ENCODE data around the gene TOB1. TPM values are rescaled to one million over a fixed set of nuclear protein-coding genes. Genes with fewer than 3 reads are reported as not detected.
"Not testable (repeated sequence)": the region's sequence is repeated elsewhere in the genome, so short reads cannot be mapped to it uniquely, and the experiment has no call there.

TOB1 gene
- total RNA-seq, 2 experiments from 2014 or later: 121 to 124 TPM

DNA sequence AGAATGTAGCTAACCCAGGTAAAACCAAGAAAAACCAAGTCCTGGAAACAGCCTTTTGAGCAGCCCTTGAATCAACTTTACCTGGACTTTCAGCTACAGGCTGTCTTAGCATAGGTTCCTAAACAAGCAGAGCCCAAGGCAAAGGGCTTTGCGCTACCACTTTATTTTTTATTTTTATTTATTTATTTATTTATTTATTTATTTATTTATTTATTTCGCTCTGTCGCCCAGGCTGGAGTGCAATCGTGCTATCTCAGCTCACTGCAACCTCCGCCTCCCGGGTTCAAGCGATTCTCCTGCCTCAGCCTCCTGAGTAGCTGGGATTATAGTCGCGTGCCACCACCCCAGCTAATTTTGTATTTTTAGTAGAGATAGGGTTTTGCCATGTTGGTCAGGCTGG lies 10.9 kb upstream of the TOB1 start:
- not testable (repeated sequence) for DNase-seq; H3K36me3 Mint-ChIP-seq (ENCODE audit: low read depth); H3K4me3 Mint-ChIP-seq; H3K9me3 Mint-ChIP-seq; H3K27ac Mint-ChIP-seq
- peaks cover 28% of the 10 kb centered on the region for H3K4me1 Mint-ChIP-seq
- ChIA-PET POLR2A (interaction anchor here (3.5 kb wide), 1 partner anchor 11 kb away, joined by 31 read pairs; the partner anchor contains the start of gene TOB1), CTCF (interaction anchor here (0.6 kb wide), 1 partner anchor 59 kb away, joined by 3 read pairs; no protein-coding TSS in a partner anchor)
- peaks cover 16% of the 10 kb centered on the region for H3K27me3 Mint-ChIP-seq

DNA sequence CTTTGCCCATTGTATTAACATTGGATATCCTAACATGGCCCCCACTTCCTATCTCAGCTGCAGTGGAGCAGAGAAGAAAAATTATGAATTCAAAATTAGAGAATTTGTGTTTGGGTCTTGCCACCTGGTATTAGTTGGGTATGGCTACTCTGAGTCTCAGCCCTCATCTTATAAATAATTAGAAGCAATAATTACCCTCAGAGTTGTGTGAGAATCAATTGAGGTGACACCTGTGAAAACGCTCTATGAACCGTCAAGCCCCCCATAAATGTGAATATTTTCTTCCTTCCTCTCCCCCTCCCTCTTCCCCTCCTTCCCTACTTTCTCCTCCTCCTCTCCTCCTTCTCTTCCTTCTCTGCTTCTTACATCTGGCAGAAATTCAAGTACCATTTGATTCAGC lies 8.9 kb upstream of the TOB1 start:
- peaks cover 3% of the 10 kb centered on the region for H3K36me3 Mint-ChIP-seq (ENCODE audit: low read depth)
- peaks cover 35% of the 10 kb centered on the region for H3K4me1 Mint-ChIP-seq
- no peak overlapping the region for H3K27ac Mint-ChIP-seq
- no peak for DNase-seq
- H3K4me3 Mint-ChIP-seq: no peak overlapping the region
- peaks cover 16% of the 10 kb centered on the region for H3K27me3 Mint-ChIP-seq
- ChIA-PET POLR2A (interaction anchor here (0.5 to 1.1 kb wide), 2 partner anchors 8 to 9 kb away, joined by 3 to 4 read pairs; partner anchors contain the start of gene TOB1), CTCF (interaction anchor here (0.7 kb wide), 1 partner anchor 12 kb away, joined by 3 read pairs; no protein-coding TSS in a partner anchor)
- H3K9me3 Mint-ChIP-seq: peaks cover 2% of the 10 kb centered on the region

DNA sequence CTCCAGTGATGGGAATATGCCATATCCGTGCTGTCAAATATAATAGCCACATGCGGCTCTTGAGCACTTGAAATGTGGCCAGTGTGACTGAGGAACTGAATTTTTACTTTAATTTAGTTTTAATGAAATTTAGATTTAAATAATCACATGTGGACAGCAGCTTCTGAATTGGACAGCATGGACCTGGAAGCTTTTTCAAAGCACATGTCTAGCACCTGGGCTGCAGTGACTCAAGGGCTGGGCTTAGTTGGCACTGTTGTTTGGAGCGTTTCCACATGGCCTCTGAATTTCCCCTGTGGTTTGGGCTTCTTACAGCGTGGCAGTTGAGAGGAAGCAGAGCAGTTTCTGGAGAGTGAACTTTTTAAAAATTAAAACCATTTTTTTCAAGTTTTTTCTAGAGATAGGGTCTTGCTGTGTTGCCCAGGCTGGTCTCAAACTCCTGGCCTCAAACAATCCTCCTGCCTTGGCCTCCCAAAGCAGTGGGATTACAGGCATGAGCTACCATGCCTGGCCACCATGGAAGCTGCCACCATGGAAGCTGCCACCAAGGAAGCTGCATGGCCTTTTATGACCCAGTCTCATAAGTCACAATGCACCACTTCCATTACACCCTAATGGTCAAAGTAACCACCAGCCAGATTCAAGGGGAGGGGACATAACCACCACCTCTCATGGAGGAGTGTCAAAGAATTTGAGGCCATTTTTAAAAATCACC lies 6.7 kb upstream of the TOB1 start:
- ChIA-PET POLR2A (interaction anchor here (0.9 to 3.2 kb wide), 15 partner anchors 10 to 83 kb away, joined by 3 to 19 read pairs (median 5); no protein-coding TSS in a partner anchor), CTCF (interaction anchor here (0.7 to 1.9 kb wide), 6 partner anchors 14 to 84 kb away, joined by 3 to 5 read pairs (median 4); no protein-coding TSS in a partner anchor)
- Mint-ChIP-seq H3K36me3 (ENCODE audit: low read depth) (peaks cover 11% of the 10 kb centered on the region), H3K27ac (peak overlapping the region; percentile 51), H3K4me1 (peaks cover 54% of the 10 kb centered on the region), H3K4me3 (no peak overlapping the region), H3K9me3 (no peaks in the 10 kb centered on the region), H3K27me3 (peaks cover 12% of the 10 kb centered on the region)
- peak; percentile 63 for DNase-seq

DNA sequence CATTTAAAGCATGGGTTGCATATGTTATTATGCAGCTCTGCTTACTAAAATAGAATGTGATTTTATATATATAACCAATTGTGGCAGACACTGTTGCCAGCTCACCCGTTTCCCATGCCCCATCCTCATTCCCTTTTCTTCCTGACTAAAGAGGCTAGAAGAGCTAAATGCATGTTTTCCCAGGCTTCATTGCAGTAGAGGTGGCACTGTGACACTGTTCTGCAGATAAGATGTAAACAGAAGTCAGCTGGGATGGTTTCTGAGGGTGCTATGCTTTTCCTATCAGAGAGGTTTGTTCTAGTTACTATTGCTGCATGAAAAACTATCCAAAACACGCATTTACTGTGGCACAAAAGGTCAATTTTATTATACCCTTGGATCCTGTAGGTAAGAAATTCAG lies 5.7 kb upstream of the TOB1 start:
- H3K9me3 Mint-ChIP-seq: no peaks in the 10 kb centered on the region
- peaks cover 12% of the 10 kb centered on the region for H3K27me3 Mint-ChIP-seq
- H3K4me1 Mint-ChIP-seq: peaks cover 56% of the 10 kb centered on the region
- peaks cover 13% of the 10 kb centered on the region for H3K36me3 Mint-ChIP-seq (ENCODE audit: low read depth)
- peak overlapping the region; percentile 46 for H3K4me3 Mint-ChIP-seq
- DNase-seq: no peak
- peak overlapping the region; percentile 77 for H3K27ac Mint-ChIP-seq
- ChIA-PET CTCF (interaction anchor here (0.9 to 1.7 kb wide), 4 partner anchors 19 to 80 kb away, joined by 4 to 6 read pairs (median 5); no protein-coding TSS in a partner anchor), POLR2A (interaction anchor here (0.8 to 3.2 kb wide), 18 partner anchors 9 to 84 kb away, joined by 3 to 19 read pairs (median 4); no protein-coding TSS in a partner anchor)

DNA sequence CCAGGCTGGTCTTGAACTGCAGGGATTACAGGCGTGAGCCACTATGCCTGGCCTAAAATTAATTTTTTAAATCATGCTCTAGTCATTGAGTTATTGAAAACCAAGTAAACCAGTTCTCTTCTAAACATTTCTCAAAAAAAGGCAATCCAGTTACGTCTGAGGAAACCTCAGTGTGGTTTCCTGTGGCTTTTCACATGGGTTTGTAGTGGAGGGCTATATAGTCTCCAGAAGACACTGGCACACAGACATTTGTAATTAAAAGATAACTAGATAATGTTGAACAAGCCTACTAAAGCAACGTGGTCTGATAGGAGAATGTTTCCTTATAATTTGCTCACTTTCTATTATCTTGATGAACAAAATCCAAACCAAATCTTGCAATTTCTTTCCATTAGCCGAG lies 5.2 kb upstream of the TOB1 start:
- POLR2A ChIA-PET: interaction anchor here (0.8 to 3.2 kb wide), 15 partner anchors 8 to 82 kb away, joined by 3 to 19 read pairs (median 5); no protein-coding TSS in a partner anchor
- peaks cover 8% of the 10 kb centered on the region for H3K27me3 Mint-ChIP-seq
- no peaks in the 10 kb centered on the region for H3K9me3 Mint-ChIP-seq
- CTCF ChIA-PET: interaction anchor here (1.2 to 1.7 kb wide), 3 partner anchors 19 to 78 kb away, joined by 4 to 6 read pairs (median 5); no protein-coding TSS in a partner anchor
- H3K4me3 Mint-ChIP-seq: peak overlapping the region; percentile 46
- peak overlapping the region; percentile 77 for H3K27ac Mint-ChIP-seq
- peaks cover 13% of the 10 kb centered on the region for H3K36me3 Mint-ChIP-seq (ENCODE audit: low read depth)
- DNase-seq: peak; percentile 76
- peaks cover 56% of the 10 kb centered on the region for H3K4me1 Mint-ChIP-seq

DNA sequence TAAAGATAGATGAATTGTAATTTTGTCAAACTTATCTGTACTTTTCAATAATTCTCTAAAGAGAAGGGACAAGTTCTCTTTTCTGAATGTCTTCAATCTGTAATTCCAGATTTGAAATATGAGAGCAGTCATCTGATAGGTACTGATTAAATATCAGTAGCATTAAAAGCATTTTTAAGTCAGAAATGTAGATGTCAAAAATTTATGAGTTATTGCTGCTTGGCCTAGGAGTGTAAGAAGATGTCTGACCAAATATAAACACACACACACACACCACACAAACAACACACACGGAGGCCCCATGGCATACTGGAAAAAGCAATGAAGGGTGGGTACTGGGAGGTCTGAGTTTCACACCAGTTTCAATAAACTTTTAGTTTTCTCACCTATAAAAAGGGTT lies 2.4 kb upstream of the TOB1 start:
- Mint-ChIP-seq H3K4me3 (peak overlapping the region; percentile 89), H3K4me1 (peaks cover 57% of the 10 kb centered on the region), H3K27me3 (no peaks in the 10 kb centered on the region), H3K9me3 (no peaks in the 10 kb centered on the region), H3K27ac (peak overlapping the region; percentile 95), H3K36me3 (ENCODE audit: low read depth) (peaks cover 28% of the 10 kb centered on the region)
- ChIA-PET CTCF (interaction anchor here (1.0 kb wide), 1 partner anchor 16 kb away, joined by 4 read pairs; no protein-coding TSS in a partner anchor), POLR2A (interaction anchor here (1.4 kb wide), 1 partner anchor 75 kb away, joined by 4 read pairs; no protein-coding TSS in a partner anchor)
- DNase-seq: no peak

DNA sequence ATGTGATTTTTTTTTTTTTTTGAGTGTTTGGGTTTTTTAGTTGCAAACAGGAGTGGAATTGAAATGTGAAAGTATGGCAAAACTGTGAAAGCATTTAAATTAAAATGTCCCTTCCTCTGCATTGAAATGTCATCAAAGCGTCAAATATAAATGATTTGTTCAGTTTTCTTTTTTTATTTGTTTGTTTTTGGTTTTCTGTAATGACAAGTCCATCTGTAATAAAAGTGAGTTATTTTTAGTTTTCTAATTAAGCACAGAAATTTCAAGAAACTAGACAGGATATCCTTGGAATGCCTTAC lies 1.9 kb upstream of the TOB1 start:
- Mint-ChIP-seq H3K4me3 (peak overlapping the region; percentile 89), H3K4me1 (peaks cover 57% of the 10 kb centered on the region), H3K27me3 (no peaks in the 10 kb centered on the region), H3K36me3 (ENCODE audit: low read depth) (peaks cover 33% of the 10 kb centered on the region), H3K9me3 (no peaks in the 10 kb centered on the region), H3K27ac (peak overlapping the region; percentile 95)
- CTCF ChIA-PET: interaction anchor here (2.6 to 3.8 kb wide), 4 partner anchors 14 to 88 kb away, joined by 15 to 47 read pairs (median 24); no protein-coding TSS in a partner anchor
- POLR2A ChIA-PET: interaction anchor here (1.3 to 10.8 kb wide), 13 partner anchors 10 to 298 kb away, joined by 5 to 457 read pairs (median 53); partner anchors contain the start of genes LUC7L3, NME1 and NME2
- DNase-seq: no peak

DNA sequence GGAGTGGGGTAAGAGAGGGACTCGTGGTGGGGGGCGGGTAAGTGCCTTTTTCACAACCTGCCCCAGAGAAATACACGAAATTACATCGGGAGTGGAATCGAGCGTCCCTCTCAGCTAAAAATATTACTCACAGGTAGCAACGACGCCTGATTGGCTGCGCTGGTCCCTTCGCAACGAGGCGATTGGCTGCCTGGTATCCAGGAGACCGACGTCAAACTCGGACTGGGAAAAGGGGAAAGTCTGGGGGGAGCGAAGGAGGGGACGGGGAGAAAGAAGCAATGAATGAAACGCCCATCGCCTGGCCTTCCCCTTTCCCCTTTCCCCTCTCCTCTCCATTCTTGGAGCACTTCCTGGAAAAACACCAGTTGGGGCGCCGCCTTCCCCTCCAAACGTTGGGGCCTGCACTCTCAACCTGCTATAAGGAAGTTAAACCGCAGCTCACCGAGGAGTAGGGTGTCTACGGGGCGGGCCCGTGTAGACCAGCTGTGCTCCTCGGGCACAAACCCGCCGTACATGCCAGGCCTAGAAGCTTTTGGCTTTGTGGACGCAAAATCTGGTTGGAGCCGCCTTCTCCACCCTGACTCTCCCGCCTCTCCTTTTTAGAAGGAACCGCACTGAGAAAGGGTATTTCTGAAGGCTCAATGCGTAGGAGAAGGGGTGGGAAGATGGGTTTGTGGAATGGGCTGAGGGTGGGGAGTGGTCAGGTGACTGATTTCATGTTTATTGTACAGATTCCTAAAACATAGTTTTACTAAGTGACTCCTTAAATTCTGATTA lies 1.4 kb upstream of the TOB1 start:
- H3K9me3 Mint-ChIP-seq: no peaks in the 10 kb centered on the region
- CTCF ChIA-PET: interaction anchor here (0.6 to 3.8 kb wide), 11 partner anchors 13 to 286 kb away, joined by 3 to 47 read pairs (median 8); partner anchors contain the start of gene NME1
- peaks cover 55% of the 10 kb centered on the region for H3K4me1 Mint-ChIP-seq
- H3K36me3 Mint-ChIP-seq (ENCODE audit: low read depth): peaks cover 37% of the 10 kb centered on the region
- peak overlapping the region; percentile 95 for H3K27ac Mint-ChIP-seq
- POLR2A ChIA-PET: interaction anchor here (1.0 to 10.8 kb wide), 23 partner anchors 8 to 388 kb away, joined by 3 to 457 read pairs (median 22); partner anchors contain the start of genes LUC7L3, NME1, NME2 and SPAG9
- peak; percentile 90 for DNase-seq
- no peaks in the 10 kb centered on the region for H3K27me3 Mint-ChIP-seq
- peak overlapping the region; percentile 89 for H3K4me3 Mint-ChIP-seq

DNA sequence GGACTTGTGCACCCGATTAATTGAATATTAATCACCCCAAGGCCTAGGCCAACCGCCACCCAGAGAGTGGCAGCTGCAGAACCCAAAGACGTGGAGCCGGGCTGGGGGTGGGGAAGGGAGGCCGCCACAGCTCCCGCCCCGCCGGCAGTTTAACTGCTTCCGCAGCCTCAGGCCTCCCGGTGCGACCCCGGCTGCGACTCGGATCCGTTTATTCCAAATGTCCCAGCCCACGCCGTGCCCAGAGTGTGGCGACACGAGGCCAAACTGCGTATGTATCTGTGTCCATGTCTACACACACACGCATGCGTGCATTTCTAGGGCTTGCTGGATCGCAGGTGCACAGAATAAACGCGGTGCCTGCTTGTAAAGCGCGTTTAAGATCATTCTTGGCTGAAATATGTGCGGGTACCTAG lies 802 bp upstream of the TOB1 start:
- H3K27ac Mint-ChIP-seq: peak overlapping the region; percentile 95
- H3K36me3 Mint-ChIP-seq (ENCODE audit: low read depth): peaks cover 38% of the 10 kb centered on the region
- H3K27me3 Mint-ChIP-seq: no peaks in the 10 kb centered on the region
- H3K4me1 Mint-ChIP-seq: peaks cover 50% of the 10 kb centered on the region
- POLR2A ChIA-PET: interaction anchor here (0.9 to 10.8 kb wide), 27 partner anchors 8 to 388 kb away, joined by 3 to 457 read pairs (median 16); partner anchors contain the start of genes LUC7L3, NME1, NME2 and SPAG9
- H3K9me3 Mint-ChIP-seq: no peaks in the 10 kb centered on the region
- peak; percentile 76 for DNase-seq
- CTCF ChIA-PET: interaction anchor here (0.6 to 3.8 kb wide), 14 partner anchors 13 to 286 kb away, joined by 3 to 47 read pairs (median 7); partner anchors contain the start of gene NME1
- H3K4me3 Mint-ChIP-seq: peak overlapping the region; percentile 89

DNA sequence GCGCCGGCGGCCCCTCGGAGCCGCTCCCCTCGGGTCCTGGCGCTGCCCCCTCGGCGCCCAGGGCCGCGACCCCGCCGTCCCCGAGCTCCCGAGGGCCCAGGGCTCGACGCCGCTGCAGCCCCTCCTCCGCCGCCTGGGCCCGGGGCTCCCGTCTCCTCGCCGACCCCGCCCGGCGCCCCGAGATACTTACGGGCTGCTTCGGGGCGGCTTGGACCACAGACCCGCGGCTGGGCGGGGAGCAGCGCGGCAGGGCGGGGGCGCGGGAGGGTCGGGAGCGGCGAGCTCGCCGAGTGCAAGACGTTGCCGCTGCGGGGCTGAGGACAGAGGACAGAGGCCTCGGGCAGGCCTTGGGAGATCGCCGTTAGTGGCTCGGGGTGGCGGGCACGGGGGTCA lies 290 bp downstream of the TOB1 start:
- DNase-seq: no peak
- Mint-ChIP-seq H3K27me3 (no peaks in the 10 kb centered on the region), H3K4me3 (peak overlapping the region; percentile 89), H3K9me3 (no peaks in the 10 kb centered on the region), H3K27ac (peak overlapping the region; percentile 78), H3K36me3 (ENCODE audit: low read depth) (peaks cover 47% of the 10 kb centered on the region), H3K4me1 (peaks cover 47% of the 10 kb centered on the region)
- CTCF ChIA-PET: interaction anchor here (0.5 to 3.8 kb wide), 11 partner anchors 12 to 287 kb away, joined by 3 to 47 read pairs (median 8); partner anchors contain the start of gene NME1
- POLR2A ChIA-PET: interaction anchor here (0.9 to 10.8 kb wide), 40 partner anchors 9 to 382 kb away, joined by 3 to 457 read pairs (median 8); partner anchors contain the start of genes LUC7L3, NME1, NME2 and SPAG9

DNA sequence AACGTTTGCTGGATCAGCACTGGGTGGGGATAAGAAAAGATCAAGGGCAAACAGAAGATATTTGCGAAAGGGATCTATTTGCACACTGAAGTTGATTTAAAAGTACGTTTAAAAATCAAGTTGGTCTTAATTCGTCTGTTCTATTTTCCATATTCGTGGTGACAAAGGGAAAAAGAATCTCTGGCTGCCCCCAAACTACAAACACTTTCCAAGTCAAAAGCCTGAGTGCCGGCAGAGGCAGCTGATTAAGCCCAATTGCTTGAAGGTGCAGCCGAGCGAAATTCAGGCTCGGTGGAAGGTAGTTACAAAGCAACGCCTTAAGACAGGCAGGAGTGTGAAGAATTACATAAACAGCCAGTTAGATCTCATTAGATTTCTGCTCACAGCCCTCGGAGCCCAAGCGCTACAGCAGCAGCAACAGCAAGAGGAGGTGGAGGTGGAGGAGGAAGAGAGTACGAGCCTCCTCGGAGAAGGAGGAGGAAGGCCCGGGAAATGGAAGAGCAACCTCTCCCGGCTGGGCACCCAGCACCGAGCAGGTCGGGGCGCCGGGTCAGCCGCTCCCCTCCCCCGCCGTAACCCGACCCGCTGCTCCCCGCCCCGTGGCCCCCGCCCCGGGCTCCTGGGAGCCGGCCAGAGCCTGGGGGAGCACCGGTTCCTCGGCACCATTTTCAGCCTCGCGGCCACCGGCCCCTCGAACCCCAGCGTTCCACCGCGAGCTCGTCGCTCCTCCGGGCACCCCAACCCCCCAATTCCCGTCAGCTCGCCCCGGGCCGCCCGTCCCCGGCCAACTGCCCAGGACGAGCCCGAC lies 890 bp downstream of the TOB1 start:
- Mint-ChIP-seq H3K27ac (peak overlapping the region; percentile 94), H3K9me3 (no peaks in the 10 kb centered on the region), H3K4me1 (peaks cover 46% of the 10 kb centered on the region), H3K27me3 (no peaks in the 10 kb centered on the region), H3K36me3 (ENCODE audit: low read depth) (peaks cover 49% of the 10 kb centered on the region), H3K4me3 (peak overlapping the region; percentile 97)
- ChIA-PET CTCF (interaction anchor here (0.5 to 3.8 kb wide), 10 partner anchors 11 to 288 kb away, joined by 3 to 47 read pairs (median 11); partner anchors contain the start of gene NME1), POLR2A (interaction anchor here (0.9 to 10.8 kb wide), 36 partner anchors 9 to 381 kb away, joined by 3 to 457 read pairs (median 8); partner anchors contain the start of genes LUC7L3, NME1, SPAG9 and WFIKKN2)
- peak; percentile 61 for DNase-seq
